GM19372 (cell line): ENCODE measurements around the gene CNTN5.
"Not testable (repeated sequence)": the region's sequence is repeated elsewhere in the genome, so short reads cannot be mapped to it uniquely, and the experiment has no call there.

Experiments used
- ATAC-seq: cut with Tn5 transposase; IDR thresholded peaks from one replicate; pipeline ENCODE4 v1.9.1; 2021; ENCODE audit warnings: mild to moderate bottlenecking, low read depth, moderate library complexity; ENCODE audit not compliant: unreplicated experiment

CNTN5 gene

GRCh38 chr11:99268886-99269285, 248.1 kb downstream of the CNTN5 start:
- ATAC-seq: no peak

- ATAC-seq: no peak
Measured at GRCh38 chr11:99271527-99271926, 250.8 kb downstream of the CNTN5 start.

- ATAC-seq: no peak
Measured at GRCh38 chr11:99275521-99275920, 254.8 kb downstream of the CNTN5 start.

GRCh38 chr11:99277281-99277680, 256.5 kb downstream of the CNTN5 start:
- ATAC-seq: no peak

GRCh38 chr11:99279266-99279665, 258.5 kb downstream of the CNTN5 start:
- no peak for ATAC-seq

- no peak for ATAC-seq
Measured at GRCh38 chr11:99281331-99281730, 260.6 kb downstream of the CNTN5 start.

GRCh38 chr11:99297925-99298324, 277.2 kb downstream of the CNTN5 start:
- ATAC-seq: not testable (repeated sequence)

GRCh38 chr11:99307510-99308088, 286.9 kb downstream of the CNTN5 start:
- no peak for ATAC-seq

- no peak for ATAC-seq
Measured at GRCh38 chr11:99311870-99312269, 291.1 kb downstream of the CNTN5 start.

GRCh38 chr11:99316776-99317520, 296.2 kb downstream of the CNTN5 start:
- ATAC-seq: no peak

- ATAC-seq: no peak
Measured at GRCh38 chr11:99320769-99321290, 300.1 kb downstream of the CNTN5 start.

GRCh38 chr11:99325847-99326246, 305.1 kb downstream of the CNTN5 start:
- no peak for ATAC-seq

GRCh38 chr11:99327066-99327465, 306.3 kb downstream of the CNTN5 start:
- no peak for ATAC-seq

- no peak for ATAC-seq
Measured at GRCh38 chr11:99327527-99327926, 306.8 kb downstream of the CNTN5 start.

GRCh38 chr11:99333621-99334020, 312.9 kb downstream of the CNTN5 start:
- ATAC-seq: no peak

GRCh38 chr11:99343117-99343516, 322.4 kb downstream of the CNTN5 start:
- no peak for ATAC-seq

GRCh38 chr11:99349151-99349673, 328.5 kb downstream of the CNTN5 start:
- ATAC-seq: no peak

GRCh38 chr11:99351624-99352023, 330.9 kb downstream of the CNTN5 start:
- ATAC-seq: no peak

- ATAC-seq: no peak
Measured at GRCh38 chr11:99352642-99353041, 331.9 kb downstream of the CNTN5 start.

GRCh38 chr11:99366546-99366945, 345.8 kb downstream of the CNTN5 start:
- no peak for ATAC-seq

- no peak for ATAC-seq
Measured at GRCh38 chr11:99368583-99368982, 347.8 kb downstream of the CNTN5 start.
